ENCODE measurements around the gene ANKH. TPM values are rescaled to one million over a fixed set of nuclear protein-coding genes. Genes with fewer than 3 reads are reported as not detected.

The ANKH gene
- total RNA-seq, 1 donor from 2014 or later, result 39.1 TPM

- no peak for TF ChIP-seq CTCF (IDR thresholded peaks at IDR 0.05; ENCODE audit: unreplicated experiment)
- Mint-ChIP-seq H3K4me3 (no peak overlapping the region), H3K9me3 (no peaks in the 10 kb centered on the region), H3K4me1 (peaks cover 9% of the 10 kb centered on the region), H3K27ac (no peak overlapping the region), H3K36me3 (no peaks in the 10 kb centered on the region), H3K27me3 (ENCODE audit: low read depth) (no peaks in the 10 kb centered on the region)
- DNase-seq (ENCODE audit: low spot score in 2 of 2, unreplicated experiment in 2 of 2), result no peak
Measured at GRCh38 chr5:14816374-14816998, 55.1 kb downstream of the ANKH start.

GRCh38 chr5:14813747-14814146 lies 57.8 kb downstream of the ANKH start:
- DNase-seq (ENCODE audit: low spot score in 2 of 2, unreplicated experiment in 2 of 2), result no peak
- Mint-ChIP-seq H3K4me3 (no peak overlapping the region), H3K4me1 (peaks cover 7% of the 10 kb centered on the region), H3K27me3 (ENCODE audit: low read depth) (no peaks in the 10 kb centered on the region), H3K36me3 (peaks cover 2% of the 10 kb centered on the region), H3K27ac (no peak overlapping the region), H3K9me3 (peaks cover 5% of the 10 kb centered on the region)
- no peak for TF ChIP-seq CTCF (IDR thresholded peaks at IDR 0.05; ENCODE audit: unreplicated experiment)

GRCh38 chr5:14812166-14812565 lies 59.4 kb downstream of the ANKH start:
- peaks cover 2% of the 10 kb centered on the region for H3K36me3 Mint-ChIP-seq
- TF ChIP-seq CTCF (IDR thresholded peaks at IDR 0.05; ENCODE audit: unreplicated experiment), result no peak
- no peaks in the 10 kb centered on the region for H3K27me3 Mint-ChIP-seq (ENCODE audit: low read depth)
- H3K9me3 Mint-ChIP-seq, result peaks cover 5% of the 10 kb centered on the region
- H3K4me1 Mint-ChIP-seq, result peaks cover 7% of the 10 kb centered on the region
- no peak overlapping the region for H3K27ac Mint-ChIP-seq
- no peak overlapping the region for H3K4me3 Mint-ChIP-seq
- no peak for DNase-seq (ENCODE audit: low spot score in 2 of 2, unreplicated experiment in 2 of 2)

- Mint-ChIP-seq H3K36me3 (peaks cover 2% of the 10 kb centered on the region), H3K9me3 (peaks cover 5% of the 10 kb centered on the region), H3K27ac (peak overlapping the region; percentile 41), H3K27me3 (ENCODE audit: low read depth) (no peaks in the 10 kb centered on the region), H3K4me1 (peaks cover 16% of the 10 kb centered on the region), H3K4me3 (no peak overlapping the region)
- TF ChIP-seq CTCF (IDR thresholded peaks at IDR 0.05; ENCODE audit: unreplicated experiment), result no peak
- DNase-seq (ENCODE audit: low spot score in 2 of 2, unreplicated experiment in 2 of 2), result no peak
Measured at GRCh38 chr5:14810928-14811572, 60.5 kb downstream of the ANKH start.

GRCh38 chr5:14810282-14810681 lies 61.3 kb downstream of the ANKH start:
- no peak for TF ChIP-seq CTCF (IDR thresholded peaks at IDR 0.05; ENCODE audit: unreplicated experiment)
- Mint-ChIP-seq H3K4me3 (no peak overlapping the region), H3K27me3 (ENCODE audit: low read depth) (no peaks in the 10 kb centered on the region), H3K4me1 (peaks cover 16% of the 10 kb centered on the region), H3K9me3 (peaks cover 5% of the 10 kb centered on the region), H3K27ac (no peak overlapping the region), H3K36me3 (peaks cover 2% of the 10 kb centered on the region)
- DNase-seq (ENCODE audit: low spot score in 2 of 2, unreplicated experiment in 2 of 2), result no peak
